GM12878 (cell line): ENCODE measurements around the gene KLHL18. TPM values are rescaled to one million over a fixed set of nuclear protein-coding genes. Genes with fewer than 3 reads are reported as not detected.

Source experiments
- ATF7 ChIP-seq: fragments of 450-650 bp; IDR thresholded peaks from 2 replicates; pipeline ENCODE4 v1.6.1; 2016; ENCODE audit warnings: low read depth, mild to moderate bottlenecking
- BCLAF1 ChIP-seq: fragments of 450-650 bp; IDR thresholded peaks from 2 replicates; pipeline ENCODE4 v1.6.1; 2017; ENCODE audit warnings: antibody characterized with exemption, mild to moderate bottlenecking, moderate library complexity
- CHD2 ChIP-seq: IDR thresholded peaks from 2 replicates; pipeline ENCODE4 v1.6.1; 2011; ENCODE audit warnings: low read depth, low read length, improper control_type of control experiment, borderline replicate concordance
- CREM ChIP-seq: IDR thresholded peaks from 2 replicates; pipeline ENCODE4 v1.6.1; 2014; ENCODE audit warnings: antibody characterized with exemption, low read depth
- GATAD2B ChIP-seq: fragments of 450-650 bp; conservative IDR thresholded peaks from 2 replicates; pipeline ENCODE4 v1.6.1; 2017; ENCODE audit warnings: low read depth, mild to moderate bottlenecking, moderate library complexity
- HSF1 ChIP-seq: fragments of 150-350 bp; IDR thresholded peaks from 2 replicates; pipeline ENCODE4 v1.6.1; 2014; ENCODE audit warnings: mild to moderate bottlenecking, low read depth, low read length
- IKZF2 ChIP-seq, 2 experiments: fragments of 450-650 bp; IDR thresholded peaks; 2 replicates each; pipeline ENCODE4 v1.6.1; 2017; ENCODE audit warnings: mild to moderate bottlenecking in 2 of 2, moderate library complexity in 2 of 2
- MEF2B ChIP-seq: fragments of 450-650 bp; IDR thresholded peaks from 2 replicates; pipeline ENCODE4 v1.6.1; 2018; ENCODE audit warnings: mild to moderate bottlenecking, moderate library complexity; ENCODE audit not compliant: partially characterized antibody, poor library complexity, severe bottlenecking
- MTA2 ChIP-seq: fragments of 450-650 bp; IDR thresholded peaks from 2 replicates; pipeline ENCODE4 v1.6.1; 2016; ENCODE audit warnings: low read depth, mild to moderate bottlenecking, moderate library complexity
- NRF1 ChIP-seq: conservative IDR thresholded peaks from 2 replicates; pipeline ENCODE4 v1.6.1; 2011; ENCODE audit warnings: mild to moderate bottlenecking, low read depth, low read length, improper control_type of control experiment
- PKNOX1 ChIP-seq: fragments of 450-650 bp; IDR thresholded peaks from 2 replicates; pipeline ENCODE4 v1.6.1; 2016; ENCODE audit warnings: mild to moderate bottlenecking
- RELB ChIP-seq: fragments of 450-650 bp; IDR thresholded peaks from 2 replicates; pipeline ENCODE4 v1.6.1; 2017; ENCODE audit warnings: low read depth, mild to moderate bottlenecking, moderate library complexity
- SIX5 ChIP-seq: IDR thresholded peaks from 2 replicates; pipeline ENCODE4 v1.6.1; 2011; ENCODE audit warnings: mild to moderate bottlenecking, low read depth, low read length, moderate library complexity; ENCODE audit not compliant: severe bottlenecking
- YY1 ChIP-seq: IDR thresholded peaks from 2 replicates; pipeline ENCODE4 v1.6.1; 2011; ENCODE audit warnings: low read depth, mild to moderate bottlenecking, low read length
- ZBTB33 ChIP-seq: fragments of 450-650 bp; IDR thresholded peaks from 2 replicates; pipeline ENCODE4 v1.6.1; 2017; ENCODE audit warnings: mild to moderate bottlenecking
- ZBTB4 ChIP-seq: fragments of 450-650 bp; formaldehyde crosslinking; IDR thresholded peaks from 2 replicates; pipeline ENCODE4 v1.4.0; 2022; ENCODE audit warnings: mild to moderate bottlenecking, moderate library complexity
- ZZZ3 ChIP-seq: IDR thresholded peaks from 2 replicates; pipeline ENCODE4 v1.6.1; 2011; ENCODE audit warnings: low read depth; ENCODE audit not compliant: control insufficient read depth, insufficient read length
- polyA plus RNA-seq, 11 experiments: library from polyadenylated mRNA; depleted of rRNA in 4 of 11; unstranded in 6 of 11; stranded (reverse) in 5 of 11; fragments of >200 nt; fragmentation: Nextera tagmentation in 4 of 11; fragmentation: Illumina TruSeq in 1 of 11; extraction: Ambion mirVana in 4 of 11; extraction: Trizol in 1 of 11; gene quantifications; 1 replicate in 1 of 11; 2 replicates in 10 of 11; pipeline versions ENCODE4 v1.2.1 to v1.2.3, GENCODE V29; 2011 to 2016; ENCODE audit warnings: inconsistent platforms in 2 of 11, missing spikeins in 2 of 11, low read depth in 1 of 11
- total RNA-seq, 4 experiments: library from RNA; depleted of rRNA in 3 of 4; stranded (reverse); fragments of >200 nt in 3 of 4; fragmentation: Illumina TruSeq in 1 of 4; extraction: Trizol in 1 of 4; gene quantifications; 2 replicates each; pipeline versions ENCODE4 v1.2.1 to v1.2.3, GENCODE V29; 2013 to 2021

Gene KLHL18
- total and polyA plus RNA-seq, 10 of the 15 experiments (the other 5 are each of a cell fraction or from before 2014, with no cell fraction given): 24.0 to 69.8 (median 51.7) TPM

GRCh38 chr3:47313341-47314055 lies 30.8 kb downstream of the KLHL18 start (continued):
- TF ChIP-seq ZBTB33: no peak
- TF ChIP-seq MTA2: no peak
- TF ChIP-seq YY1: no peak
- no peak for TF ChIP-seq ZZZ3
- TF ChIP-seq NRF1: no peak
- TF ChIP-seq RELB: 0 out of 2 replicates have a peak, but pooled peaks have one; percentile 23
- no peak for TF ChIP-seq BCLAF1
- TF ChIP-seq CREM: no peak
- TF ChIP-seq HSF1: no peak
- no peak for TF ChIP-seq SIX5
- no peak for TF ChIP-seq ATF7
- TF ChIP-seq MEF2B: no peak
- no peak for TF ChIP-seq ZBTB4
- no peak for TF ChIP-seq GATAD2B
- TF ChIP-seq CHD2: no peak
- TF ChIP-seq PKNOX1: no peak
- peak; percentile 52 to 61; a peak in 3 of 4 replicates for TF ChIP-seq IKZF2 (IDR thresholded peaks at IDR 0.05)
